Measurements from ENCODE around the gene C16orf54. TPM values are rescaled to one million over a fixed set of nuclear protein-coding genes. Genes with fewer than 3 reads are reported as not detected.
"Not testable (repeated sequence)": the region's sequence is repeated elsewhere in the genome, so short reads cannot be mapped to it uniquely, and the experiment has no call there.

Gene C16orf54
- total and polyA plus RNA-seq, 10 of the 15 experiments (the other 5 are each of a cell fraction or from before 2014, with no cell fraction given) = 2.1 to 13.3 (median 5.4) TPM

DNA sequence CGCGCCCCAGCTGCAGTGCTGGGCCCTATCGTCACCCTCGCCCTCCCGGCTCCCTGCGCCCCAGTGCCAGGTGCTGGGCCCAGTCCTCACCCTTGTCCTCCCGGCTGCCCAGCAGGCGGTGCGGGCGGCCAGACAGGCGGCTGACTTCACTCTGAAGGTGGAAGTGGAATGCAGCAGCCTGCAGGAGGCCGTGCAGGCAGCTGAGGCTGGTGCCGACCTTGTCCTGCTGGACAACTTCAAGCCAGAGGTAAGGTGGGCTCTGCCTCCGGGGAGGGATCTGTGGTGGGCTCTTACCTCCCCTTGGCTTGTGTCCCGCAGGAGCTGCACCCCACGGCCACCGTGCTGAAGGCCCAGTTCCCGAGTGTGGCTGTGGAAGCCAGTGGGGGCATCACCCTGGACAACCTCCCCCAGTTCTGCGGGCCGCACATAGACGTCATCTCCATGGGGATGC is 48.9 kb downstream of the C16orf54 start:
- H4K20me1 ChIP-seq (ENCODE audit: control insufficient read depth, insufficient read depth) = no peaks in the 10 kb centered on the region
- no peak for FAIRE-seq
- no peak overlapping the region for H3K9ac ChIP-seq (ENCODE audit: control insufficient read depth, insufficient read depth, low read length)
- 83% methylated on average over 21 of the region's 21 CpGs for WGBS (ENCODE audit: insufficient coverage, insufficient replicate concordance, low lambda C conversion rate, missing lambda C conversion rate)
- in situ Hi-C loops (cut with MboI) = loop anchor here (5.0 kb wide), 1 partner anchor 330 kb away; no protein-coding TSS in a partner anchor
- BruUV-seq (replicated peaks) = no TSS peak
- DNase-seq (ENCODE audit: low read depth, low spot score) = no peak
- ChIA-PET SMC1A (ENCODE audit: uncharacterized antibody, unreplicated experiment) (interaction anchor here (1.3 kb wide), 1 partner anchor 18 kb away, joined by 3 read pairs; the partner anchor contains the start of gene QPRT), CTCF (interaction anchor here (0.6 to 1.9 kb wide), 2 partner anchors 11 to 35 kb away, joined by 3 to 6 read pairs; no protein-coding TSS in a partner anchor), POLR2A (no interaction called here), RAD21 (ENCODE audit: unreplicated experiment) (no interaction called here)
- no peak overlapping the region for H2AFZ ChIP-seq (ENCODE audit: control insufficient read depth, low read depth, low read length)
- peaks cover under 1% of the 10 kb centered on the region; the same call in 1 of the 2 replicates for H3K79me2 ChIP-seq (ENCODE audit: control insufficient read depth, insufficient read depth, low read length)
- no peak overlapping the region for H3K4me2 ChIP-seq (ENCODE audit: control insufficient read depth, insufficient read depth)
- H3K4me3 ChIP-seq = no peak overlapping the region
- intact Hi-C loops (cut with micrococcal nuclease; ENCODE audit: unreplicated experiment) = no loop called here
- TF ChIP-seq ZNF274 (IDR thresholded peaks at IDR 0.05; ENCODE audit: insufficient read depth, insufficient read length) (no peak), ZNF592 (IDR thresholded peaks at IDR 0.05) (no peak), BRCA1 (IDR thresholded peaks at IDR 0.05; ENCODE audit: low read depth, low read length) (no peak), IKZF1 (conservative IDR thresholded peaks at IDR 0.05) (no peak), PML (IDR thresholded peaks at IDR 0.05; ENCODE audit: low read length) (no peak), SUZ12 (IDR thresholded peaks at IDR 0.05; ENCODE audit: unreplicated experiment) (no peak), KAT2A (conservative IDR thresholded peaks at IDR 0.05; ENCODE audit: control insufficient read depth, low read depth, low read length) (no peak)
- TF ChIP-seq, protein P1, sequence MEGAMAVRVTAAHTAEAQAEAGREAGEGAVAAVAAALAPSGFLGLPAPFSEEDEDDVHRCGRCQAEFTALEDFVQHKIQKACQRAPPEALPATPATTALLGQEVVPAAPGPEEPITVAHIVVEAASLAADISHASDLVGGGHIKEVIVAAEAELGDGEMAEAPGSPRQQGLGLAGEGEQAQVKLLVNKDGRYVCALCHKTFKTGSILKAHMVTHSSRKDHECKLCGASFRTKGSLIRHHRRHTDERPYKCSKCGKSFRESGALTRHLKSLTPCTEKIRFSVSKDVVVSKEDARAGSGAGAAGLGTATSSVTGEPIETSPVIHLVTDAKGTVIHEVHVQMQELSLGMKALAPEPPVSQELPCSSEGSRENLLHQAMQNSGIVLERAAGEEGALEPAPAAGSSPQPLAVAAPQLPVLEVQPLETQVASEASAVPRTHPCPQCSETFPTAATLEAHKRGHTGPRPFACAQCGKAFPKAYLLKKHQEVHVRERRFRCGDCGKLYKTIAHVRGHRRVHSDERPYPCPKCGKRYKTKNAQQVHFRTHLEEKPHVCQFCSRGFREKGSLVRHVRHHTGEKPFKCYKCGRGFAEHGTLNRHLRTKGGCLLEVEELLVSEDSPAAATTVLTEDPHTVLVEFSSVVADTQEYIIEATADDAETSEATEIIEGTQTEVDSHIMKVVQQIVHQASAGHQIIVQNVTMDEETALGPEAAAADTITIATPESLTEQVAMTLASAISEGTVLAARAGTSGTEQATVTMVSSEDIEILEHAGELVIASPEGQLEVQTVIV (IDR thresholded peaks at IDR 0.05; ENCODE audit: borderline replicate concordance, partially characterized antibody) = no peak
- H3K27ac ChIP-seq (ENCODE audit: control insufficient read depth, insufficient read depth) = no peak overlapping the region
- peaks cover 3% of the 10 kb centered on the region; the same call in 1 of the 2 replicates for H3K4me1 ChIP-seq (ENCODE audit: control insufficient read depth, insufficient read depth, low read length)
- no peaks in the 10 kb centered on the region; a peak in 1 of 4 replicates for H3K36me3 ChIP-seq (ENCODE audit: control insufficient read depth in 2 of 2, insufficient read depth in 2 of 2, low read length in 1 of 2)
- ATAC-seq = no peak
- H3K27me3 ChIP-seq (replicated peaks in 1 of 2; ENCODE audit: control insufficient read depth in 2 of 2, insufficient read depth in 2 of 2, low read length in 1 of 2) = no peaks in the 10 kb centered on the region
- H3K9me3 ChIP-seq (replicated peaks; ENCODE audit: control insufficient read depth, insufficient read depth, low read length) = peaks cover 1% of the 10 kb centered on the region; the same call in 2 of the 3 replicates

GRCh38 chr16:29695675-29696074 is 50.1 kb downstream of the C16orf54 start:
- H3K79me2 ChIP-seq (ENCODE audit: control insufficient read depth, insufficient read depth, low read length); H3K9ac ChIP-seq (ENCODE audit: control insufficient read depth, insufficient read depth, low read length); H3K36me3 ChIP-seq (ENCODE audit: control insufficient read depth in 2 of 2, insufficient read depth in 2 of 2, low read length in 1 of 2); H3K4me1 ChIP-seq (ENCODE audit: control insufficient read depth, insufficient read depth, low read length); H3K27me3 ChIP-seq (replicated peaks in 1 of 2; ENCODE audit: control insufficient read depth in 2 of 2, insufficient read depth in 2 of 2, low read length in 1 of 2); intact Hi-C loops (cut with micrococcal nuclease; ENCODE audit: unreplicated experiment); H3K27ac ChIP-seq (ENCODE audit: control insufficient read depth, insufficient read depth); H3K9me3 ChIP-seq (replicated peaks; ENCODE audit: control insufficient read depth, insufficient read depth, low read length); H3K4me2 ChIP-seq (ENCODE audit: control insufficient read depth, insufficient read depth); H4K20me1 ChIP-seq (ENCODE audit: control insufficient read depth, insufficient read depth); FAIRE-seq; H3K4me3 ChIP-seq; SMC1A ChIA-PET (ENCODE audit: uncharacterized antibody, unreplicated experiment); DNase-seq (ENCODE audit: low read depth, low spot score); BruUV-seq (replicated peaks); H2AFZ ChIP-seq (ENCODE audit: control insufficient read depth, low read depth, low read length); ATAC-seq: not testable (repeated sequence)
- ChIA-PET CTCF (interaction anchor here (1.9 kb wide), 1 partner anchor 10 kb away, joined by 6 read pairs; no protein-coding TSS in a partner anchor), POLR2A (interaction anchor here (0.6 to 1.3 kb wide), 3 partner anchors 16 to 77 kb away, joined by 3 to 5 read pairs (median 4); no protein-coding TSS in a partner anchor), RAD21 (ENCODE audit: unreplicated experiment) (interaction anchor here (0.6 to 0.8 kb wide), 4 partner anchors 19 to 1507 kb away, joined by 3 to 4 read pairs (median 3); partner anchors contain the start of gene SPN)
- in situ Hi-C loops (cut with MboI) = loop anchor here (5.0 kb wide), 1 partner anchor 332 kb away; no protein-coding TSS in a partner anchor
- 96% methylated on average over 3 of the region's 3 CpGs for WGBS (ENCODE audit: insufficient coverage, insufficient replicate concordance, low lambda C conversion rate, missing lambda C conversion rate)

Data from GM12878 (cell line).